HepG2 (cell line): Measurements from ENCODE around the gene DENND10. TPM values are rescaled to one million over a fixed set of nuclear protein-coding genes. Genes with fewer than 3 reads are reported as not detected.

Source experiments
- ATAC-seq: fragments of 200-7000 bp; cut with Tn5 transposase; 3 replicates; pipeline ENCODE4 v1.9.1; 2020; ENCODE audit warnings: mild to moderate bottlenecking, moderate library complexity
- BruUV-seq: library from RNA; stranded (reverse); fragments of 400-500 nt; replicated peaks from 2 replicates; lab custom pipeline; 2021; lab: Mats Ljungman, UMichigan
- CTCF ChIA-PET: fragments of 300-600 bp; formaldehyde crosslinking; extraction: SDS; loops from one replicate; lab custom pipeline; 2021; ENCODE audit warnings: low total read pairs, inconsistent platforms, low intra/inter-chr PET ratio; lab: Yijun Ruan, JAX
- POLR2A ChIA-PET: fragments of 350-600 bp; sonication (Branson Sonifier 250); formaldehyde crosslinking; loops from one replicate; lab custom pipeline; 2020; ENCODE audit warnings: antibody characterized with exemption, inconsistent platforms; lab: Yijun Ruan, JAX
- DNase-seq: peaks from one replicate; pipeline ENCODE4 v3.0.0-alpha.2; 2015; ENCODE audit warnings: low spot score
- FAIRE-seq: peaks from 3 replicates; lab custom pipeline; 2011; peaks lifted over from hg19 to GRCh38; lab: Jason Lieb, UNC
- H2AFZ ChIP-seq: one replicate; pipeline ENCODE4 v1.6.1; 2011; ENCODE audit warnings: low read length, inconsistent platforms
- H3K27ac ChIP-seq: fragments of 300-600 bp; 3 replicates; pipeline ENCODE4 v1.8.0; 2011; ENCODE audit warnings: mixed run types, mild to moderate bottlenecking, mixed read lengths, low read length, inconsistent platforms; ENCODE audit not compliant: insufficient read depth; ENCODE audit errors: extremely low read length
- H3K27me3 ChIP-seq, 2 experiments: fragments of 200-600 bp in 1 of 2; 2 replicates in 1 of 2; 3 replicates in 1 of 2; pipeline versions ENCODE4 v1.6.0 to v1.8.0; 2011; ENCODE audit warnings: low read length in 2 of 2, mild to moderate bottlenecking in 2 of 2, moderate library complexity in 2 of 2, inconsistent platforms in 1 of 2; ENCODE audit not compliant: insufficient read depth in 2 of 2, control insufficient read depth in 1 of 2
- H3K36me3 ChIP-seq, 2 experiments: fragments of 200-600 bp in 1 of 2; replicated peaks in 1 of 2; 2 replicates in 1 of 2; 3 replicates in 1 of 2; pipeline versions ENCODE4 v1.5.1 to v1.8.0; 2011; ENCODE audit warnings: low read length in 2 of 2, inconsistent platforms in 1 of 2; ENCODE audit not compliant: insufficient read depth in 2 of 2, control insufficient read depth in 1 of 2
- H3K4me1 ChIP-seq: 2 replicates; pipeline ENCODE4 v1.5.1; 2012; ENCODE audit warnings: low read length, inconsistent platforms; ENCODE audit not compliant: insufficient read depth
- H3K4me2 ChIP-seq: 2 replicates; pipeline ENCODE4 v1.6.0; 2011; ENCODE audit warnings: low read depth, low read length, inconsistent platforms
- H3K4me3 ChIP-seq, 3 experiments: fragments of 200-600 bp in 1 of 3; sonication (generic), shearing (Covaris generic) in 1 of 3; replicated peaks in 1 of 3; 2 replicates each; pipeline ENCODE4 v1.5.1; 2011 to 2016; ENCODE audit warnings: low read length in 3 of 3, inconsistent platforms in 2 of 3, low read depth in 2 of 3, mild to moderate bottlenecking in 2 of 3, control low read depth in 1 of 3, mixed read lengths in 1 of 3; ENCODE audit not compliant: insufficient read depth in 1 of 3
- H3K79me2 ChIP-seq: one replicate; pipeline ENCODE4 v1.6.1; 2011; ENCODE audit warnings: low read length, inconsistent platforms; ENCODE audit not compliant: insufficient read depth
- H3K9ac ChIP-seq: 2 replicates; pipeline ENCODE4 v1.6.0; 2011; ENCODE audit warnings: mild to moderate bottlenecking, low read depth, low read length, inconsistent platforms; ENCODE audit not compliant: insufficient read depth
- H3K9me3 ChIP-seq: 2 replicates; pipeline ENCODE4 v1.5.1; 2012; ENCODE audit warnings: mild to moderate bottlenecking, low read length
- H4K20me1 ChIP-seq: 2 replicates; pipeline ENCODE4 v1.6.0; 2011; ENCODE audit warnings: inconsistent platforms, mild to moderate bottlenecking, low read length, moderate library complexity; ENCODE audit not compliant: insufficient read depth
- KDM5A ChIP-seq: fragments of 200-600 bp; sonication (generic); IDR thresholded peaks from 2 replicates; pipeline ENCODE4 v1.7.0; 2018; ENCODE audit warnings: antibody characterized with exemption, mild to moderate bottlenecking, low read length, borderline replicate concordance
- PRDM10 ChIP-seq: sonication (generic); formaldehyde crosslinking; IDR thresholded peaks from 2 replicates; pipeline ENCODE4 v1.4.0; 2020; ENCODE audit warnings: low read depth, missing genetic modification reagents
- TRIM22 ChIP-seq: fragments of 450-650 bp; IDR thresholded peaks from 2 replicates; pipeline ENCODE4 v1.6.1; 2017
- ZNF138 ChIP-seq: sonication (generic); formaldehyde crosslinking; IDR thresholded peaks from 2 replicates; pipeline ENCODE4 v1.5.0; 2020; ENCODE audit warnings: mild to moderate bottlenecking, low read depth, missing genetic modification reagents
- ZNF20 ChIP-seq: sonication (generic); formaldehyde crosslinking; IDR thresholded peaks from 2 replicates; pipeline ENCODE4 v1.4.0; 2020; ENCODE audit warnings: mild to moderate bottlenecking, moderate library complexity, missing genetic modification reagents
- ZNF234 ChIP-seq: sonication (generic); formaldehyde crosslinking; conservative IDR thresholded peaks from 2 replicates; pipeline ENCODE4 v1.5.1; 2020; ENCODE audit warnings: mild to moderate bottlenecking, missing genetic modification reagents
- ZNF253 ChIP-seq: sonication (generic); formaldehyde crosslinking; IDR thresholded peaks from 2 replicates; pipeline ENCODE4 v1.8.0; 2022; ENCODE audit warnings: mild to moderate bottlenecking, missing genetic modification reagents, borderline replicate concordance
- ZNF781 ChIP-seq: sonication (generic); formaldehyde crosslinking; IDR thresholded peaks from 2 replicates; pipeline ENCODE4 v1.5.1; 2020; ENCODE audit warnings: borderline replicate concordance, mild to moderate bottlenecking, missing genetic modification reagents; ENCODE audit errors: not compliant biosample characterization
- ZNF782 ChIP-seq: sonication (generic); formaldehyde crosslinking; IDR thresholded peaks from 2 replicates; pipeline ENCODE4 v1.4.0; 2020; ENCODE audit warnings: missing genetic modification reagents, mild to moderate bottlenecking, borderline replicate concordance
- ZZZ3 ChIP-seq: sonication (generic); formaldehyde crosslinking; IDR thresholded peaks from 2 replicates; pipeline ENCODE4 v1.4.0; 2020; ENCODE audit warnings: missing genetic modification reagents, mild to moderate bottlenecking, borderline replicate concordance
- WGBS: methylation state at CpG from one replicate; pipeline ENCODE4 v1.1.6; 2017; ENCODE audit warnings: low lambda C conversion rate; 5-methylcytosine and 5-hydroxymethylcytosine counted together
- in situ Hi-C: cut with HindIII; loops from 2 replicates; pipeline ENCODE4 v1.10.0; 2017; ENCODE audit warnings: low pct_unique_long_range_greater_than_20kb; ENCODE audit not compliant: extremely low pct_ligation_motif_present
- intact Hi-C: fragments of 100-400 bp; cut with micrococcal nuclease; formaldehyde crosslinking; loops from one replicate; pipeline ENCODE4 v1.10.0; 2022; ENCODE audit not compliant: unreplicated experiment
- polyA plus RNA-seq, 8 experiments: library from polyadenylated mRNA; depleted of rRNA in 3 of 8; stranded (reverse) in 7 of 8; unstranded in 1 of 8; fragments of >200 nt; fragmentation: Illumina TruSeq in 4 of 8; extraction: Trizol in 4 of 8; gene quantifications; 2 replicates each; pipeline versions ENCODE4 v1.2.1 to v1.2.3, GENCODE V29; 2011 to 2016; ENCODE audit warnings: low read depth in 4 of 8, missing spikeins in 1 of 8, mixed read lengths in 1 of 8; ENCODE audit not compliant: insufficient read depth in 1 of 8
- total RNA-seq, 5 experiments: library from RNA; depleted of rRNA; stranded (reverse); fragments of >200 nt; fragmentation: Illumina TruSeq; extraction: Trizol; gene quantifications; 2 replicates each; pipeline ENCODE4 v1.2.3, GENCODE V29; 2016; ENCODE audit warnings: low read depth in 1 of 5
- TF ChIP-seq, protein P1 (sequence below): sonication (generic); formaldehyde crosslinking; IDR thresholded peaks from 2 replicates; pipeline ENCODE4 v1.8.0; 2022; ENCODE audit warnings: missing genetic modification reagents, mild to moderate bottlenecking, borderline replicate concordance

DENND10 gene
- total and polyA plus RNA-seq, 2 of the 13 experiments (the other 11 are each of a cell fraction or from before 2014, with no cell fraction given): 43.7 to 78.8 TPM

- H3K4me2 ChIP-seq: no peak overlapping the region
- 96% methylated on average over 5 of the region's 8 CpGs for WGBS
- BruUV-seq: no TSS peak
- H3K27me3 ChIP-seq: no peaks in the 10 kb centered on the region
- H3K9me3 ChIP-seq: no peaks in the 10 kb centered on the region
- ChIA-PET CTCF (no interaction called here), POLR2A (no interaction called here)
- FAIRE-seq (no peak), DNase-seq (no peak), ATAC-seq (no peak)
- peaks cover 14 to 49% of the 10 kb centered on the region in 2 experiments for H3K36me3 ChIP-seq
- no peaks in the 10 kb centered on the region for H4K20me1 ChIP-seq
- H3K4me1 ChIP-seq: peaks cover 7% of the 10 kb centered on the region
- intact Hi-C loops (no loop called here), in situ Hi-C loops (no loop called here)
- no peak overlapping the region for H2AFZ ChIP-seq
- no peak overlapping the region for H3K9ac ChIP-seq
- H3K4me3 ChIP-seq: no peak overlapping the region
- TF ChIP-seq ZZZ3 (CRISPR knock-in tag) (no peak), ZNF234 (CRISPR knock-in tag) (no peak), ZNF253 (CRISPR knock-in tag) (no peak), ZNF138 (no peak), ZNF781 (no peak), TRIM22 (no peak), KDM5A (no peak), ZNF20 (CRISPR knock-in tag) (no peak), PRDM10 (CRISPR knock-in tag) (no peak), ZNF782 (CRISPR knock-in tag) (no peak)
- TF ChIP-seq, protein P1, sequence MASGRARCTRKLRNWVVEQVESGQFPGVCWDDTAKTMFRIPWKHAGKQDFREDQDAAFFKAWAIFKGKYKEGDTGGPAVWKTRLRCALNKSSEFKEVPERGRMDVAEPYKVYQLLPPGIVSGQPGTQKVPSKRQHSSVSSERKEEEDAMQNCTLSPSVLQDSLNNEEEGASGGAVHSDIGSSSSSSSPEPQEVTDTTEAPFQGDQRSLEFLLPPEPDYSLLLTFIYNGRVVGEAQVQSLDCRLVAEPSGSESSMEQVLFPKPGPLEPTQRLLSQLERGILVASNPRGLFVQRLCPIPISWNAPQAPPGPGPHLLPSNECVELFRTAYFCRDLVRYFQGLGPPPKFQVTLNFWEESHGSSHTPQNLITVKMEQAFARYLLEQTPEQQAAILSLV (CRISPR knock-in tag): no peak
- H3K79me2 ChIP-seq: no peaks in the 10 kb centered on the region
- H3K27ac ChIP-seq: no peak overlapping the region
Measured at GRCh38 chr10:119159332-119159731, 55.4 kb downstream of the DENND10 start.
